Right atrium auricular region (tissue), 2 donors: ENCODE results near the gene RANBP3. TPM values are rescaled to one million over a fixed set of nuclear protein-coding genes. Genes with fewer than 3 reads are reported as not detected.

Experiments
- DNase-seq: peaks from one replicate; pipeline ENCODE4 v3.0.0-alpha.2; 2019; ENCODE audit warnings: low spot score
- H3K27ac ChIP-seq, 2 donors: fragments of 200-600 bp; sonication (generic); 1 replicate in 1 of 2; 2 replicates in 1 of 2; pipeline ENCODE4 v1.5.1; 2016 to 2019
- H3K27me3 ChIP-seq, 2 donors: fragments of 200-600 bp; sonication (generic); one replicate each; pipeline versions ENCODE4 v1.5.1 to v1.6.0; 2017 to 2019
- H3K36me3 ChIP-seq: fragments of 200-600 bp; sonication (generic); one replicate; pipeline ENCODE4 v1.5.1; 2016
- H3K4me1 ChIP-seq, 2 donors: fragments of 200-600 bp; sonication (generic); one replicate each; pipeline versions ENCODE4 v1.5.1 to v1.6.0; 2017 to 2019
- H3K4me3 ChIP-seq, 2 donors: fragments of 200-600 bp; sonication (generic); 1 replicate in 1 of 2; 2 replicates in 1 of 2; pipeline ENCODE4 v1.5.1; 2017 to 2019; ENCODE audit warnings: mild to moderate bottlenecking in 1 of 2, moderate library complexity in 1 of 2
- H3K9me3 ChIP-seq, 2 donors: fragments of 200-600 bp; sonication (generic); one replicate each; pipeline ENCODE4 v1.5.1; 2019
- total RNA-seq, 2 donors: library from RNA; depleted of rRNA; stranded (reverse); fragments of >200 nt; gene quantifications; one replicate each; pipeline ENCODE4 v1.1.0, GENCODE V29; 2016
- TF ChIP-seq, protein P1 (sequence below), 2 donors: fragments of 200-600 bp; sonication (generic); IDR thresholded peaks; one replicate each; pipeline ENCODE4 v1.5.1; 2019; ENCODE audit warnings: antibody characterized with exemption in 2 of 2

The RANBP3 gene
- total RNA-seq, 2 donors from 2014 or later, result 53.6 to 54.7 TPM

DNA sequence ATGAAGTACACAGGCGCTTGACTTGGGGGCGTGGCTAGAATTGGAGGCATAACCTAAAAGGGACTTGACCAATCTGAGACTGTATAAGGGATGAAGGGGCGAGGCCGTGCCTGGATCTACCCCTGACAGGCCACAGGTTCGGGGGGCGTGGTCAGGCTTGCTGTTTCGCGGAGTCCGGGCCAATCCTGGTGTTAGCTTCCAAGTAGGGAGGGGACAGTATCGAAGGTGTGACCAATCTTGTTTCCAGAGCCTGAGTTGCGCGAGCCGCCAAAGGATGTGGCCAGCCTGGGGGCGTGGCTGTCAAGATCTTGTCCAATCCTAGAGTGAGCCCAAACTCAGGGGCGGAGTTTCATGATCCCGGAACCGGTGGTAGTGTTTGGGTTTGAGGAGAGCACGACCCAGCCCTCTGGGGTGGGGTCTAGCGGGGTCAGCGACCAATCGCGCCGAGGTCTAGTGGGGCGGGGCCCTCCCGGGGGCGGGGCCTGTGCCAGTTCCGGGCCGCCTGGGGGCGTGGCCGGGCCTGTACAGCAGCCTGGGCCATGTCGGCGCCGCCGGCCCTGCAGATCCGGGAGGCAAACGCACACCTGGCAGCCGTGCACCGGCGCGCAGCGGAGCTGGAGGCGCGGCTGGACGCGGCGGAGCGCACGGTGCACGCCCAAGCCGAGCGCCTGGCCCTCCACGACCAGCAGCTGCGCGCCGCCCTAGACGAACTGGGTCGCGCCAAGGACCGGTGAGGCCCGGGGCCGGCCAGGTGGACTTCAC is 73.4 kb downstream of the RANBP3 start, which contains the start of gene VMAC:
Gene VMAC, plus strand, starts transcription at position 521 of the 762 bp plus-strand sequence. Its CDS starts 19 bp downstream, at position 540.
- peaks cover 0 to 38% of the 10 kb centered on the region in 2 donors for H3K4me1 ChIP-seq
- H3K27me3 ChIP-seq, result no peaks in the 10 kb centered on the region
- H3K4me3 ChIP-seq, result peak within 1 kb of the TSS; percentile 98
- TF ChIP-seq, protein P1, sequence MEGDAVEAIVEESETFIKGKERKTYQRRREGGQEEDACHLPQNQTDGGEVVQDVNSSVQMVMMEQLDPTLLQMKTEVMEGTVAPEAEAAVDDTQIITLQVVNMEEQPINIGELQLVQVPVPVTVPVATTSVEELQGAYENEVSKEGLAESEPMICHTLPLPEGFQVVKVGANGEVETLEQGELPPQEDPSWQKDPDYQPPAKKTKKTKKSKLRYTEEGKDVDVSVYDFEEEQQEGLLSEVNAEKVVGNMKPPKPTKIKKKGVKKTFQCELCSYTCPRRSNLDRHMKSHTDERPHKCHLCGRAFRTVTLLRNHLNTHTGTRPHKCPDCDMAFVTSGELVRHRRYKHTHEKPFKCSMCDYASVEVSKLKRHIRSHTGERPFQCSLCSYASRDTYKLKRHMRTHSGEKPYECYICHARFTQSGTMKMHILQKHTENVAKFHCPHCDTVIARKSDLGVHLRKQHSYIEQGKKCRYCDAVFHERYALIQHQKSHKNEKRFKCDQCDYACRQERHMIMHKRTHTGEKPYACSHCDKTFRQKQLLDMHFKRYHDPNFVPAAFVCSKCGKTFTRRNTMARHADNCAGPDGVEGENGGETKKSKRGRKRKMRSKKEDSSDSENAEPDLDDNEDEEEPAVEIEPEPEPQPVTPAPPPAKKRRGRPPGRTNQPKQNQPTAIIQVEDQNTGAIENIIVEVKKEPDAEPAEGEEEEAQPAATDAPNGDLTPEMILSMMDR (IDR thresholded peaks at IDR 0.05), result peak in 1 of 2 donors; percentile 11
- H3K27ac ChIP-seq, result peak within 1 kb of the TSS; percentile 96
- peaks cover 11% of the 10 kb centered on the region for H3K36me3 ChIP-seq
- DNase-seq, result peak; percentile 100
- no peaks in the 10 kb centered on the region for H3K9me3 ChIP-seq

DNA sequence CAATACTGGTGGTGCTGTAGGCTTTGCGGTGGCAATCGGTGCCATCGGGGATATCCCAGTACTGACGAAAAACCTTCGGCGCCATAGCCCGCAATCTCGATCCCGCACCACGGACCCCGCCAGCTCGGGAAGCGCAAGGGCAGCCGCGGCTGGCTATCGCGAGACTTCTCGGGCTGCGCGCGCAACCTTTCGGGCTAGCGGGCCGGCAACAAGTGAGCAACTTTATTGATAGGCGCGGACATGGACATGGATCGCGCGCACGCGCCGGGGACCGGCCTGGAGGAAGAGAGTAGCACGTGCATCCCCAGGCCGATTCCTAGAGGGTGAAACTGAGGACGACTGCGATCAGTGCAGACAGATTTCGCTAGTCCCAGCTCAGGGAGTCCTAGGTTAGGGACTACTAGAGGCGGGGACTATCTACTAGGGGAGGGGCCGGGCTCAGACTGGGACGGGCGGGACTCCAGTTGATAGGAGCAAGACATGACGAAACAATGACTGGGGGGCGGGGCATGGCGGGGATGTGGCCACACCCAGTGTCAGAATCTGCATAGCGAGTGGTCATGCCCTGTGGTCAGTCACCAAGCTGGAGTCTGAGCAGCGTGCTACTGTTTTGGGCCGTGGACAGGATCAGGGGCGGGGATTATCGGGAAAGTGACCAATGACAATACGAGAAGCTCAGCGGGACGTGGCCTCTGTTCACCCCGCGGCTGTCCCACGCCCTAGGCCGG is 74.2 kb downstream of the RANBP3 start, which contains the start of gene NDUFA11:
Gene NDUFA11, minus strand, starts transcription at position 167 of the 728 bp plus-strand sequence. Its CDS starts 82 bp downstream, at position 85.
- Histone ChIP-seq H3K36me3 (peaks cover 11% of the 10 kb centered on the region), H3K27me3 (no peaks in the 10 kb centered on the region), H3K4me3 (peak within 1 kb of the TSS; percentile 98), H3K4me1 (peaks cover 0 to 38% of the 10 kb centered on the region in 2 donors), H3K27ac (peak within 1 kb of the TSS; percentile 96), H3K9me3 (no peaks in the 10 kb centered on the region)
- peak; percentile 100 for DNase-seq
- TF ChIP-seq, protein P1 (IDR thresholded peaks at IDR 0.05), result no peak

DNA sequence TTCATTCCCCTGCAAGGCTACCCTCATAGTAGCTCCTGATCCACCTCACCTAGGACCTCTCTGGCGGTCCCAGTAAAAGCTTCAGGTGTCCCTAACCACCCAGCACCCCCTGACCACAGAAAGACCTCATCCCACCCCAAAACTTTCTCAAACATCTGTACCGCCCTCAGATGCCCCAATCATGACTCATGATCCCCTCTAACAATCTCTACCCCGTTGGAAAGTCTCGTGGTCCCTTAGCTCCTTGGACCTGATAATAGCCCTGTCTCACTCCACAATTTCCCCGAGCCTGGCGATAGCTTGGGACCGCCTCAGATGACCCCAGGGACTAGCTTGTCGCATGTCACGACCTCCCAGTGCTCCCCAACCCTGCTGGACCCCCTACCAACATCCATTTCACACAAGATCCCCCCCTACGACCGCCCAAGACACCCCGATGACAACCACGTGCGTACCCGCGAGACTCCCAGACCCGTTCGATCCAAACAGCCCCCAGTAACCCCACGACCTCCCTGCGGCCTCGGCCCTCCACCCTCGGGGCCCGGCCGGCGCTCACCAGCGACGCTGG is 74.8 kb downstream of the RANBP3 start:
- Histone ChIP-seq H3K36me3 (peaks cover 11% of the 10 kb centered on the region), H3K4me3 (peak overlapping the region; percentile 98), H3K27me3 (no peaks in the 10 kb centered on the region), H3K4me1 (peaks cover 0 to 39% of the 10 kb centered on the region in 2 donors), H3K27ac (peak overlapping the region; percentile 96), H3K9me3 (no peaks in the 10 kb centered on the region)
- TF ChIP-seq, protein P1 (IDR thresholded peaks at IDR 0.05), result no peak
- DNase-seq, result no peak

DNA sequence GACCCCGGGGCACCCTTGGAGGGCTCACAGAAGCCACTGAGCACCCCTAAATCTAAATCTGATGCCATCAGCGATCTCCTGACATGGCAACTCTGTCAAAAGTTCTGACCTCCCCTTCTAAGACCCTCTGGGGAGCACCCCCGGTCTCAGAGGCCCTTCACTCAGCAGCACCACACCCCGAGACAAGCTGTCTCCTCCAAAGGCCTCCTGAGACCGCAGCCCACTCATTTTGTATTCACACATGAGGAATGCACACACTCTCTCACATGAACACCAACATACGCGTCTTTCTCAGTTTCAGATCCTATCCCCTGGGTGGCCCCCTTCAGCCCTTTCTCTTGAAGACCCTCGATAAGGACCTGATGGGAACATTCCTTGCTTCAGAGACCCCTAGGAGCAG is 77.0 kb downstream of the RANBP3 start:
- Histone ChIP-seq H3K36me3 (peaks cover 22% of the 10 kb centered on the region), H3K27me3 (no peaks in the 10 kb centered on the region), H3K27ac (no peak overlapping the region), H3K9me3 (no peaks in the 10 kb centered on the region), H3K4me3 (no peak overlapping the region), H3K4me1 (peaks cover 0 to 48% of the 10 kb centered on the region in 2 donors)
- TF ChIP-seq, protein P1 (IDR thresholded peaks at IDR 0.05), result no peak
- no peak for DNase-seq

DNA sequence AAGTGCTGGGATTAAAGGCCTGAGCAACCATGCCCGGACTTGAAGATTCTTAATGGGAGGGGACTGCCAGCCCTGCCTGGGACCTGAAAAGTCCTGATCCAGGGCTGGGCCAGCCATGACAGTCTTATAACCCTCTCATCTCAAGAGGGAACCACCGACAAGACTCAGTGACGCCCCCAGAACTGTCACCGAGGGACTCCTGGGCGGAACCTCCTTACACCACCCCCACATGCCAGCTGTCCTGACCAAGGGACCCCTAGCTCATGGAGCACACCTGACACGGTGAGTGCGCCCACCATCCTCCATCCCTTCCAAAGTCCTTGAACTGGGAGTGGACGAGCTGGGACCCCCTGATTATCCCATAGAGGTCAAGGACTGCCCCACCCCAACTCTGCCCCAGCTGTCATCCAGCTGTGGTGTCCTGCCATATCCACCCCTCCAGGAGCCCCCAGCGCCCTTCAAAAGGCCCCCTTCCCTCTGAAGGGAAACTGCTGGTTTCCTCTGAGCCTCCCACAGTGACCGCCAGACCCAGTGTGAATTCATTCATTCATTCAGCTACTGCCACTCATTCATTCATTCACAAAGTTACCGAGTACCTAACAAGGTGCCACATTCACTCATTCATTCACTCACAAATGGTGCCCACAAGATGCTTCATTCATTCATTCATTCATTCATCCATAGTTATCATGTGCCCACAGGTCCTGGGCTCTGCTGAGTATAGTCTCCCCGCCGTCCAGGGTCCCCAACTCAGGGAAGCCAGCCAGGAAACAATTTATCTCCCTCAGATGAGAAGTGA is 78.0 kb downstream of the RANBP3 start:
- no peaks in the 10 kb centered on the region for H3K27me3 ChIP-seq
- H3K27ac ChIP-seq, result no peak overlapping the region
- H3K9me3 ChIP-seq, result no peaks in the 10 kb centered on the region
- TF ChIP-seq, protein P1 (IDR thresholded peaks at IDR 0.05), result no peak
- H3K4me1 ChIP-seq, result peaks cover 0 to 48% of the 10 kb centered on the region in 2 donors
- H3K4me3 ChIP-seq, result no peak overlapping the region
- H3K36me3 ChIP-seq, result peaks cover 32% of the 10 kb centered on the region
- no peak for DNase-seq
